Endothelial cell of umbilical vein (primary cell): Measurements from ENCODE around the gene ZNF682. TPM values are rescaled to one million over a fixed set of nuclear protein-coding genes. Genes with fewer than 3 reads are reported as not detected.
"Not testable (repeated sequence)": the region's sequence is repeated elsewhere in the genome, so short reads cannot be mapped to it uniquely, and the experiment has no call there.

Experiments used
- Bru-seq: library from RNA; stranded (reverse); fragments of 400-500 nt; gene quantifications from one replicate; lab custom pipeline; 2021; lab: Mats Ljungman, UMichigan
- BruChase-seq, 2 experiments: library from RNA; stranded (reverse); fragments of 400-500 nt; gene quantifications; one replicate each; lab custom pipeline; 2021; lab: Mats Ljungman, UMichigan
- BruUV-seq: library from RNA; stranded (reverse); fragments of 400-500 nt; replicated peaks from 2 replicates; lab custom pipeline; 2021; lab: Mats Ljungman, UMichigan
- CTCF ChIA-PET: fragments of 300-600, 350-600 bp; sonication (Branson Sonifier 250); formaldehyde crosslinking; loops from one replicate; lab custom pipeline; 2021; ENCODE audit warnings: antibody characterized with exemption, inconsistent platforms; lab: Charles Lee
- POLR2A ChIA-PET: fragments of 300-600, 350-600 bp; sonication (Branson Sonifier 250); formaldehyde crosslinking; loops from one replicate; lab custom pipeline; 2021; ENCODE audit warnings: antibody characterized with exemption, inconsistent platforms; lab: Charles Lee
- DNase-seq: peaks from one replicate; pipeline ENCODE4 v3.0.0-alpha.2; 2011; ENCODE audit warnings: low read depth, low spot score
- FAIRE-seq: peaks from 2 replicates; lab custom pipeline; 2011; peaks lifted over from hg19 to GRCh38; lab: Jason Lieb, UNC
- H2AFZ ChIP-seq: 2 replicates; pipeline ENCODE4 v1.6.0; 2012; ENCODE audit warnings: low read depth, low read length, control low read depth, inconsistent platforms
- H3K27ac ChIP-seq: 2 replicates; pipeline ENCODE4 v1.5.1; 2011; ENCODE audit warnings: low read depth, mild to moderate bottlenecking, control low read depth, low read length, moderate library complexity; ENCODE audit not compliant: insufficient read depth
- H3K27me3 ChIP-seq, 2 experiments: 2 replicates each; pipeline versions ENCODE4 v1.6.0 to v1.6.1; 2011; ENCODE audit warnings: low read length in 2 of 2, mixed read lengths in 1 of 2; ENCODE audit not compliant: control insufficient read depth in 2 of 2, insufficient read depth in 2 of 2
- H3K36me3 ChIP-seq, 2 experiments: 2 replicates in 1 of 2; 3 replicates in 1 of 2; pipeline ENCODE4 v1.5.1; 2011; ENCODE audit warnings: low read length in 2 of 2, mild to moderate bottlenecking in 1 of 2, moderate library complexity in 1 of 2; ENCODE audit not compliant: control insufficient read depth in 2 of 2, insufficient read depth in 2 of 2; ENCODE audit errors: extremely low read depth in 1 of 2
- H3K4me1 ChIP-seq: 3 replicates; pipeline ENCODE4 v1.5.1; 2011; ENCODE audit warnings: mild to moderate bottlenecking, low read length; ENCODE audit not compliant: control insufficient read depth, insufficient read depth; ENCODE audit errors: extremely low read depth
- H3K4me2 ChIP-seq: 2 replicates; pipeline ENCODE4 v1.6.1; 2011; ENCODE audit warnings: low read length, control low read depth, mixed read lengths; ENCODE audit not compliant: insufficient read depth
- H3K4me3 ChIP-seq, 3 experiments: fragments of 200-600 bp in 1 of 3; sonication (generic), shearing (Covaris generic) in 1 of 3; replicated peaks in 1 of 3; 2 replicates each; pipeline ENCODE4 v1.5.1; 2011 to 2016; ENCODE audit warnings: control low read depth in 3 of 3, low read length in 3 of 3, mild to moderate bottlenecking in 2 of 3, inconsistent platforms in 1 of 3, low read depth in 1 of 3, moderate library complexity in 1 of 3; ENCODE audit not compliant: insufficient read depth in 1 of 3
- H3K79me2 ChIP-seq: 2 replicates; pipeline ENCODE4 v1.6.0; 2012; ENCODE audit warnings: low read length, inconsistent platforms; ENCODE audit not compliant: control insufficient read depth, insufficient read depth
- H3K9ac ChIP-seq: replicated peaks from 2 replicates; pipeline ENCODE3; 2011; ENCODE audit warnings: low read length, control low read depth; ENCODE audit not compliant: insufficient read depth; ENCODE audit errors: extremely low read depth
- H3K9me1 ChIP-seq: replicated peaks from 3 replicates; pipeline ENCODE4 v1.6.0; 2011; ENCODE audit warnings: mild to moderate bottlenecking, low read length; ENCODE audit not compliant: control insufficient read depth, insufficient read depth; ENCODE audit errors: extremely low read depth
- H3K9me3 ChIP-seq: replicated peaks from 2 replicates; pipeline ENCODE4 v1.5.1; 2012; ENCODE audit warnings: low read length, inconsistent platforms; ENCODE audit not compliant: control insufficient read depth, insufficient read depth
- H4K20me1 ChIP-seq: replicated peaks from 2 replicates; pipeline ENCODE3; 2011; ENCODE audit warnings: mild to moderate bottlenecking, low read length; ENCODE audit not compliant: control insufficient read depth, insufficient read depth; ENCODE audit errors: extremely low read depth
- EZH2 ChIP-seq: IDR thresholded peaks from 2 replicates; pipeline ENCODE4 v1.6.1; 2012; ENCODE audit warnings: borderline replicate concordance, low read depth, mild to moderate bottlenecking, moderate library complexity, low read length, inconsistent platforms; ENCODE audit not compliant: severe bottlenecking
- FOS ChIP-seq: IDR thresholded peaks from 2 replicates; pipeline ENCODE4 v1.6.1; 2011; ENCODE audit warnings: mild to moderate bottlenecking, low read length, moderate library complexity, borderline replicate concordance; ENCODE audit not compliant: insufficient read depth
- GATA2 ChIP-seq: IDR thresholded peaks from 2 replicates; pipeline ENCODE4 v1.7.0; 2011; ENCODE audit warnings: low read depth, mild to moderate bottlenecking, moderate library complexity, mixed read lengths, low read length; ENCODE audit not compliant: insufficient read length, insufficient read depth
- JUN ChIP-seq: IDR thresholded peaks from 2 replicates; pipeline ENCODE4 v1.6.1; 2011; ENCODE audit warnings: borderline replicate concordance, low read depth; ENCODE audit not compliant: insufficient read length, insufficient read depth
- MYC ChIP-seq: IDR thresholded peaks from one replicate; pipeline ENCODE4 v1.6.1; 2011; ENCODE audit warnings: mild to moderate bottlenecking, low read depth, low read length
- POLR2A ChIP-seq: IDR thresholded peaks from 2 replicates; pipeline ENCODE4 v1.6.1; 2012; ENCODE audit warnings: low read depth, mild to moderate bottlenecking, control low read depth, low read length
- POLR2AphosphoS5 ChIP-seq: IDR thresholded peaks from 2 replicates; pipeline ENCODE4 v1.6.1; 2012; ENCODE audit warnings: low read depth, mild to moderate bottlenecking, control low read depth, low read length, moderate library complexity; ENCODE audit not compliant: insufficient read depth
- dilution Hi-C: fragments of 300-500 bp; cut with MboI; formaldehyde crosslinking; loops from one replicate; pipeline ENCODE4 v1.15.0; 2019; ENCODE audit warnings: low sequenced_read_pairs; ENCODE audit not compliant: extremely low pct_ligation_motif_present
- intact Hi-C: fragments of 100-400 bp; cut with micrococcal nuclease; formaldehyde crosslinking; loops from one replicate; pipeline ENCODE4 v1.10.0; 2022
- long read RNA-seq: library from polyadenylated mRNA; stranded (forward); transcript quantifications from one replicate; pipeline ENCODE4 v2.0.0, GENCODE V29; 2021
- polyA minus RNA-seq, 3 experiments: library from RNA; depleted of rRNA, polyadenylated mRNA; stranded (reverse); fragments of >200 nt; gene quantifications; 1 replicate in 1 of 3; 2 replicates in 2 of 3; pipeline ENCODE4 v1.2.3, GENCODE V29; 2011
- polyA plus RNA-seq, 4 experiments: library from polyadenylated mRNA; depleted of rRNA in 3 of 4; stranded (reverse) in 3 of 4; unstranded in 1 of 4; fragments of >200 nt; gene quantifications; 2 replicates each; pipeline versions ENCODE4 v1.2.1 to v1.2.3, GENCODE V29; 2011 to 2012; ENCODE audit warnings: missing spikeins in 1 of 4
- total RNA-seq: library from RNA; stranded (reverse); gene quantifications from 2 replicates; pipeline ENCODE4 v1.2.3, GENCODE V29; 2021
- TF ChIP-seq, protein P1 (sequence below): IDR thresholded peaks from 2 replicates; pipeline ENCODE4 v1.6.1; 2011; ENCODE audit not compliant: insufficient read depth, insufficient read length
- TF ChIP-seq, protein P2 (sequence below), 2 donors: IDR thresholded peaks; 1 replicate in 1 of 2; 2 replicates in 1 of 2; pipeline ENCODE4 v1.5.1; 2011; ENCODE audit warnings: low read length in 2 of 2, mild to moderate bottlenecking in 2 of 2, moderate library complexity in 2 of 2, control low read depth in 1 of 2, inconsistent platforms in 1 of 2, low read depth in 1 of 2; ENCODE audit not compliant: insufficient read depth in 1 of 2; ENCODE audit errors: extremely low read depth in 1 of 2

Gene ZNF682
- total RNA-seq: 3.4 TPM in 2 replicates
- polyA plus RNA-seq: 2.3 and 2.8 TPM in 2 replicates
- polyA plus RNA-seq (2011; cell fraction: cytosol; rRNA removed): 3.8 and 3.9 TPM in 2 replicates
- 9.4 and 10.5 TPM in 2 replicates for polyA plus RNA-seq (2011; cell fraction: nucleus; rRNA removed)
- 0.17 TPM in 1 of 2 replicates, not detected in the other for polyA plus RNA-seq (2012)
- 2.1 and 2.5 TPM in 2 replicates for polyA minus RNA-seq
- polyA minus RNA-seq (2011; cell fraction: cytosol; rRNA and poly(A)+ RNA removed): not detected
- 3.6 and 5.2 TPM in 2 replicates for polyA minus RNA-seq (2011; cell fraction: nucleus; rRNA and poly(A)+ RNA removed)
- Bru-seq, nascent RNA: percentile 60 among the genes with signal in this experiment
- BruChase-seq, experiment 1, labeled RNA remaining after a 6-hour chase: percentile 43 among the genes with signal in this experiment
- BruChase-seq, experiment 2, labeled RNA remaining after a 2-hour chase: percentile 52 among the genes with signal in this experiment
- long read RNA-seq, partial matches to known transcripts: 0 of 1 reads
- long read RNA-seq, other reads (novel, unspliced or antisense): 0 of 1 reads

DNA sequence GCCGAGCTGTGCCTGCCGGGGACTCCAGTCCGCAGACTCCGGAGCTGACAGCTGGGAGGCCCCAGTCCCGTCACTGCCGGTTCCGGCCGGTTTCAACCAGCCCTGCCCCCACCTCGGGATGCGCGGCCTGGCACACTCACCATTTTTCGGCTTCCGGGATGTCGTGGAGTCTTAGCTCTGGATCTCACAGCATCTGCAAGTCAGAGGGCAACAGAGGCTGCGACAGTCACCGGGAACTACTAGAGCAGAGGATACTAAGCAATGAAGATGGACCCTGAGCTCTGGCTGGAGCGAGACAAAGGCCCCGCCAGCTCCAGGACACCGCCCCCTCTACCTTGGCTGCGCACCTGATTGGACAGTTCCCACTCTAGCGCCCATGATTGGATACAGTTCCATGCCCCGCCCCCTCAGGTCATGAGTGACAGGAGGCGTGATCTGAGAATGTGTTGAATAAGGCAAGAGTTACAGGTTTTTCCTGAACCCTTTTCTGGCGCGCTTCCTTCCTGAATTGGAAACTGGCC lies at the start of gene ZNF682:
Gene ZNF682 (minus strand): TSS at position 303 of the 521 bp plus-strand sequence. CDS start 160 bp downstream, at position 143.
- Histone ChIP-seq H3K9me3 (no peaks in the 10 kb centered on the region), H2AFZ (peak within 1 kb of the TSS; percentile 2), H3K27ac (peak within 1 kb of the TSS; percentile 20), H3K4me2 (peak within 1 kb of the TSS; percentile 88), H3K79me2 (no peaks in the 10 kb centered on the region), H3K9me1 (no peaks in the 10 kb centered on the region), H3K9ac (peak within 1 kb of the TSS; percentile 22), H3K27me3 (no peaks in the 10 kb centered on the region), H4K20me1 (no peaks in the 10 kb centered on the region), H3K36me3 (no peaks in the 10 kb centered on the region), H3K4me3 (peak within 1 kb of the TSS in 2 of 3 experiments; percentile 52 to 67), H3K4me1 (peaks cover 4% of the 10 kb centered on the region)
- intact Hi-C loops: no loop called here
- FAIRE-seq: peak; percentile 12
- dilution Hi-C loops: no loop called here
- ChIA-PET POLR2A (interaction anchor here (0.5 to 1.0 kb wide), 3 partner anchors 13 to 230 kb away, joined by 3 to 7 read pairs (median 5); no protein-coding TSS in a partner anchor), CTCF (interaction anchor here (1.0 to 1.5 kb wide), 2 partner anchors 13 to 199 kb away, joined by 5 to 6 read pairs; no protein-coding TSS in a partner anchor)
- DNase-seq: peak; percentile 91
- BruUV-seq: no TSS peak
- TF ChIP-seq, protein P1, sequence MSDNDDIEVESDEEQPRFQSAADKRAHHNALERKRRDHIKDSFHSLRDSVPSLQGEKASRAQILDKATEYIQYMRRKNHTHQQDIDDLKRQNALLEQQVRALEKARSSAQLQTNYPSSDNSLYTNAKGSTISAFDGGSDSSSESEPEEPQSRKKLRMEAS: no peak
- TF ChIP-seq JUN: no peak
- no peak for TF ChIP-seq FOS
- no peak for TF ChIP-seq GATA2
- no peak for TF ChIP-seq POLR2A
- no peak for TF ChIP-seq EZH2
- TF ChIP-seq MYC: no peak
- TF ChIP-seq POLR2AphosphoS5: no peak
- TF ChIP-seq, protein P2, sequence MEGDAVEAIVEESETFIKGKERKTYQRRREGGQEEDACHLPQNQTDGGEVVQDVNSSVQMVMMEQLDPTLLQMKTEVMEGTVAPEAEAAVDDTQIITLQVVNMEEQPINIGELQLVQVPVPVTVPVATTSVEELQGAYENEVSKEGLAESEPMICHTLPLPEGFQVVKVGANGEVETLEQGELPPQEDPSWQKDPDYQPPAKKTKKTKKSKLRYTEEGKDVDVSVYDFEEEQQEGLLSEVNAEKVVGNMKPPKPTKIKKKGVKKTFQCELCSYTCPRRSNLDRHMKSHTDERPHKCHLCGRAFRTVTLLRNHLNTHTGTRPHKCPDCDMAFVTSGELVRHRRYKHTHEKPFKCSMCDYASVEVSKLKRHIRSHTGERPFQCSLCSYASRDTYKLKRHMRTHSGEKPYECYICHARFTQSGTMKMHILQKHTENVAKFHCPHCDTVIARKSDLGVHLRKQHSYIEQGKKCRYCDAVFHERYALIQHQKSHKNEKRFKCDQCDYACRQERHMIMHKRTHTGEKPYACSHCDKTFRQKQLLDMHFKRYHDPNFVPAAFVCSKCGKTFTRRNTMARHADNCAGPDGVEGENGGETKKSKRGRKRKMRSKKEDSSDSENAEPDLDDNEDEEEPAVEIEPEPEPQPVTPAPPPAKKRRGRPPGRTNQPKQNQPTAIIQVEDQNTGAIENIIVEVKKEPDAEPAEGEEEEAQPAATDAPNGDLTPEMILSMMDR (IDR thresholded peaks at IDR 0.05; ENCODE audit: extremely low read depth in 1 of 2, insufficient read depth in 1 of 2, low read depth in 1 of 2, low read length in 2 of 2): no peak

DNA sequence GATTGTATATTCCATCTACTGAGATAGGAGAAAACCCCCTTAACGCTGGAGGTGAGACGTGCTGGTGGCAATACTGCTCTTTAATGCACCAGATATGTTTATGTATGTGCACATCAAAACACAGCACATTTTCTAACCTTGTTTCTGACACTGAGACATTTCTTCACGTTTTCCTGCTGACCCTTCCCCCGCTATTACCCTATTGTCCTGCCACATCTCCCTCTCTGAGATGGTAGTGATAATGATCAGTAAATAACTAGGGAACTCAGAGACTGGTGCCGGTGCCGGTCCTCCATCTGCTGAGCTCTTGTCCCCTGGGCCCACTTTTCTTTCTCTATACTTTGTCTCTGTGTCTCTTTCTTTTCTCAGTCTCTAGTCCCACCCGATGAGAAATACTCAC lies 43.6 kb upstream of the ZNF682 start:
- H4K20me1 ChIP-seq, H3K27ac ChIP-seq, H3K36me3 ChIP-seq, H3K27me3 ChIP-seq, CTCF ChIA-PET, H3K4me1 ChIP-seq, FAIRE-seq, H3K4me2 ChIP-seq, H3K9me1 ChIP-seq, H3K9ac ChIP-seq, H2AFZ ChIP-seq, dilution Hi-C loops, POLR2A ChIA-PET, H3K4me3 ChIP-seq, intact Hi-C loops, BruUV-seq, H3K79me2 ChIP-seq, DNase-seq, H3K9me3 ChIP-seq: not testable (repeated sequence)
